ENCODE results near the gene CNNM3. TPM values are rescaled to one million over a fixed set of nuclear protein-coding genes. Genes with fewer than 3 reads are reported as not detected.

CNNM3 gene
- total RNA-seq, 1 experiment from 2014 or later = 62.5 TPM

GRCh38 chr2:96824079-96824870 lies 8.2 kb downstream of the CNNM3 start:
- intact Hi-C loops (cut with micrococcal nuclease; ENCODE audit: unreplicated experiment) = loop anchor here (1.0 kb wide), 1 partner anchor 8 kb away; no protein-coding TSS in a partner anchor
- peak in 1 of 2 experiments; percentile 48 for DNase-seq
- Histone ChIP-seq H3K27me3 (replicated peaks; ENCODE audit: control insufficient read depth, insufficient read depth, low read length) (no peaks in the 10 kb centered on the region), H3K4me3 (ENCODE audit: low read depth, low read length) (no peak overlapping the region), H3K36me3 (ENCODE audit: control insufficient read depth, insufficient read depth, low read length) (peaks cover 13% of the 10 kb centered on the region), H3K9me3 (no peaks in the 10 kb centered on the region), H3K4me1 (peaks cover 51% of the 10 kb centered on the region)
- ChIA-PET CTCF (interaction anchor here (0.8 to 1.6 kb wide), 4 partner anchors 9 to 270 kb away, joined by 3 to 8 read pairs (median 4); partner anchors contain the start of gene ANKRD39), POLR2A (no interaction called here)
- Mint-ChIP-seq H3K4me3 (ENCODE audit: unreplicated experiment) (peak overlapping the region; percentile 45), H3K27ac (ENCODE audit: unreplicated experiment) (peak overlapping the region; percentile 46), H3K36me3 (ENCODE audit: insufficient read depth, unreplicated experiment) (peaks cover 97% of the 10 kb centered on the region), H3K9me3 (ENCODE audit: unreplicated experiment) (no peaks in the 10 kb centered on the region), H3K27me3 (ENCODE audit: insufficient read depth, unreplicated experiment) (no peaks in the 10 kb centered on the region), H3K4me1 (ENCODE audit: low read depth, unreplicated experiment) (peaks cover 39% of the 10 kb centered on the region)
- no peak for TF ChIP-seq CTCF (IDR thresholded peaks at IDR 0.05; ENCODE audit: insufficient read depth in 1 of 2, low read depth in 1 of 2, low read length in 1 of 2, severe bottlenecking in 1 of 2, unreplicated experiment in 1 of 2)
- no TSS peak for BruUV-seq (replicated peaks)

- no peak overlapping the region for H3K4me3 Mint-ChIP-seq (ENCODE audit: unreplicated experiment)
- H3K4me1 ChIP-seq = peaks cover 43% of the 10 kb centered on the region
- H3K4me3 ChIP-seq (ENCODE audit: low read depth, low read length) = no peak overlapping the region
- peaks cover 97% of the 10 kb centered on the region for H3K36me3 Mint-ChIP-seq (ENCODE audit: insufficient read depth, unreplicated experiment)
- no peaks in the 10 kb centered on the region for H3K27me3 ChIP-seq (replicated peaks; ENCODE audit: control insufficient read depth, insufficient read depth, low read length)
- CTCF ChIA-PET = interaction anchor here (1.5 to 1.6 kb wide), 2 partner anchors 33 to 271 kb away, joined by 3 to 8 read pairs; partner anchors contain the start of gene ANKRD39
- POLR2A ChIA-PET = no interaction called here
- H3K36me3 ChIP-seq (ENCODE audit: control insufficient read depth, insufficient read depth, low read length) = peaks cover 13% of the 10 kb centered on the region
- peak overlapping the region; percentile 46 for H3K27ac Mint-ChIP-seq (ENCODE audit: unreplicated experiment)
- no TSS peak for BruUV-seq (replicated peaks)
- H3K9me3 ChIP-seq = no peaks in the 10 kb centered on the region
- H3K4me1 Mint-ChIP-seq (ENCODE audit: low read depth, unreplicated experiment) = peaks cover 38% of the 10 kb centered on the region
- no peaks in the 10 kb centered on the region for H3K27me3 Mint-ChIP-seq (ENCODE audit: insufficient read depth, unreplicated experiment)
- no peak for DNase-seq
- H3K9me3 Mint-ChIP-seq (ENCODE audit: unreplicated experiment) = no peaks in the 10 kb centered on the region
- no peak for TF ChIP-seq CTCF (IDR thresholded peaks at IDR 0.05; ENCODE audit: insufficient read depth in 1 of 2, low read depth in 1 of 2, low read length in 1 of 2, severe bottlenecking in 1 of 2, unreplicated experiment in 1 of 2)
- intact Hi-C loops (cut with micrococcal nuclease; ENCODE audit: unreplicated experiment) = no loop called here
These were observed 9.0 kb downstream of the CNNM3 start for GRCh38 chr2:96825057-96825456.

GRCh38 chr2:96826546-96827278 lies 10.6 kb downstream of the CNNM3 start:
- BruUV-seq (replicated peaks) = no TSS peak
- H3K4me3 ChIP-seq (ENCODE audit: low read depth, low read length) = no peak overlapping the region
- Mint-ChIP-seq H3K27ac (ENCODE audit: unreplicated experiment) (no peak overlapping the region), H3K4me1 (ENCODE audit: low read depth, unreplicated experiment) (peaks cover 36% of the 10 kb centered on the region), H3K36me3 (ENCODE audit: insufficient read depth, unreplicated experiment) (peaks cover 96% of the 10 kb centered on the region), H3K4me3 (ENCODE audit: unreplicated experiment) (no peak overlapping the region), H3K27me3 (ENCODE audit: insufficient read depth, unreplicated experiment) (no peaks in the 10 kb centered on the region), H3K9me3 (ENCODE audit: unreplicated experiment) (no peaks in the 10 kb centered on the region)
- H3K4me1 ChIP-seq = peaks cover 31% of the 10 kb centered on the region
- H3K9me3 ChIP-seq = no peaks in the 10 kb centered on the region
- CTCF ChIA-PET = interaction anchor here (0.6 kb wide), 1 partner anchor 274 kb away, joined by 3 read pairs; no protein-coding TSS in a partner anchor
- no peak for TF ChIP-seq CTCF (IDR thresholded peaks at IDR 0.05; ENCODE audit: insufficient read depth in 1 of 2, low read depth in 1 of 2, low read length in 1 of 2, severe bottlenecking in 1 of 2, unreplicated experiment in 1 of 2)
- no peak for DNase-seq
- no peaks in the 10 kb centered on the region for H3K27me3 ChIP-seq (replicated peaks; ENCODE audit: control insufficient read depth, insufficient read depth, low read length)
- POLR2A ChIA-PET = no interaction called here
- intact Hi-C loops (cut with micrococcal nuclease; ENCODE audit: unreplicated experiment) = no loop called here
- H3K36me3 ChIP-seq (ENCODE audit: control insufficient read depth, insufficient read depth, low read length) = peaks cover 14% of the 10 kb centered on the region
